ENCODE results near the gene RAB31.
"Not testable (repeated sequence)": the region's sequence is repeated elsewhere in the genome, so short reads cannot be mapped to it uniquely, and the experiment has no call there.

The RAB31 gene, protein sequence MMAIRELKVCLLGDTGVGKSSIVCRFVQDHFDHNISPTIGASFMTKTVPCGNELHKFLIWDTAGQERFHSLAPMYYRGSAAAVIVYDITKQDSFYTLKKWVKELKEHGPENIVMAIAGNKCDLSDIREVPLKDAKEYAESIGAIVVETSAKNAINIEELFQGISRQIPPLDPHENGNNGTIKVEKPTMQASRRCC

DNA sequence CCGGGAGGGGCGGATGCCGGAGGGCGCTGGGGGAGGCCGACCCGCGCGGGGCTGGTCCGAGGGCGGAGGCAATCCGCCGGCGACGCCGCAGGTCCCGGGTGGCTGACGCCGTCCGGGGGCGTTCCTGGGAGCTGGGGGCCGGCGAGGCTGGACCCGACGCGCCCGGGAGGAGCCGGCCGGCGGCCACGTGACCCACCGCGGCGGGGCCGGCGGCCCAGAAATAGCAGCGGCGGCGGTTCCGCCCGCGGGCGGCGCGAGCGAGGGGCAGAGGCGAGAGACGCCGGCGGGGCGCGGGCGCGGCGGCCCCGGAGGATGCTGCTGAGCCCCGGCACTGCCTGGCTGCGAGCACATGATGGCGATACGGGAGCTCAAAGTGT, at the start of gene RAB31:
Gene RAB31, plus strand, starts transcription at position 245 of the 377 bp plus-strand sequence. Its CDS starts 105 bp downstream, at position 350.
- DNase-seq, result peak; percentile 7

DNA sequence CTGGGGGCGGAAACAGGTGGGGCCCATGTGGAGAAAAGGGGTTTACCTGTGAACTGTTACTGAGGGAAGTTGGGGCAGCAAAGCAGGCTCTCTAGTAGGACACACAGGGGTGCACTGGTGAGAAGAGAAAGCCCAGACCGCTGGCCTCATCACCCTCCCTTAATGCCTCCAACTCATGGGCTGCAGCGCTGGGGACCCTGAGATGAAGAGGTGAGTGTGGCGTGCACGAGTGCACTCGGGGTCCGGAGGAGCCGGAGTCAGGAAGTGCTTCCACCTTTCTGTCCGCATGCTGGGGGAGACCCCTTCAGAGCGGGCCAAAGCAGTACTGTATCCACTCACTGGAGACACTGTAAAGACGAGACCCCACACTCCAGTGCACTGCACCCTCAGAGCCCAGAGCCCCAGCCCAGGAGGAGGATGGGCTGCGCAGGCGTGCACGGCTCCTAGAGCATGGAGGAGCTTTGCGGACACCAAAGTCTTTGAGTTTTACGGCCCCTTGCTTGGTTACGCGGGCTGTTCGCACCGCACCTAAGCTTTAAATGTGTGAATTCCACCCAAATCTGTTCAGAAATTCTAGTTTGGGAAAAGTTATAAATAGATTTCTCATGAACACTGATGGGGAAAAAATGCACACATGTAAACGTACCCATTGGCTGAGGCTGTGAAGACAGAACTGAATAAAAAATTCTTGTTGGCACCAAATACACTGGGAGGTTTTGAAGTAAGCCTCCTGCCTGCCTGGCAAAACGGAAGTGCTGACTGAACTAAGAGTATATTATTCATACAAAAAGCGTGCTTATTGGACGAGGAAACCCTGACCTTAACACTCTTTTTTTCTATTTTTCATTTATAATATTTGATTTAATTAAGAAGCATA, 48.4 kb upstream of the RAB31 start:
- DNase-seq, result no peak

DNA sequence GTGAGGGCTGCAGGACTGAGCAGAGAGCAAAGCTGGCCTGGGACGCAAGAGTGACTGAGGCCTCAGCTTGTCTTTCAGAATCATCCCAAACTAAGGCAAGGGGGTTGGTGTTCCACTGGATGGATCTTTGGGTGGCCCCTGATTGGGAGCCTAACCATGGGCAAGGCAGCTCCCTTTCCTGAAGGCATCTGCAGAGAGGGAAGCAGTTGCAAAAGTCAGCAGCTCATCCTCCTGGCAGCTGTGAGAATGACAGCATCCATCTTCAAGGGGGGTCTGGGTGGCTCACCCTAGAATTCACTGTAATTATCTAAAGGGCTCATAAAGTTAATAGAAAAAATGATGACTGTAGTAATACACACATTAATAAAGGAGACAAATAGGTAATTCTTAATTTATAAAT, 46.5 kb upstream of the RAB31 start:
- no peak for DNase-seq

DNA sequence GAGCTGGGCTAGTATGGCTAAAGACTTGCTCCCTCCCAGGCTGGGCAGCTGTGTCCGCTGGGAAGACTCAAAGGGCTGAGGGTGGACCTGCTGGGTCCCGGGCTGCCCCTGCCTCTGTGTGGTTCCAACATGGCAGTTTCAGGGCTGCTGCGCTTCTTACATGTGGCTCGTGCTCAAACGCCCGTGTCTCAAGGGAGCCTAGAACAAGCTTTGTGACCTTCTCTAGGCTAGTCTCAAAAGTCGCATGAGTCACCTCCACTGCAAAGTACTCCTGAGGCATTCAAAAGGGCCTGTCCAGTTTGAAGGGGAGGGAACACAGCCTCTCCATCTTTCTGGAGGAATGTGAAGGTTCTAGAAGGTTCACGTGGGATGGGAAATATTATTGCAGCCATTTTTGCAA, 44.7 kb upstream of the RAB31 start:
- DNase-seq, result no peak

DNA sequence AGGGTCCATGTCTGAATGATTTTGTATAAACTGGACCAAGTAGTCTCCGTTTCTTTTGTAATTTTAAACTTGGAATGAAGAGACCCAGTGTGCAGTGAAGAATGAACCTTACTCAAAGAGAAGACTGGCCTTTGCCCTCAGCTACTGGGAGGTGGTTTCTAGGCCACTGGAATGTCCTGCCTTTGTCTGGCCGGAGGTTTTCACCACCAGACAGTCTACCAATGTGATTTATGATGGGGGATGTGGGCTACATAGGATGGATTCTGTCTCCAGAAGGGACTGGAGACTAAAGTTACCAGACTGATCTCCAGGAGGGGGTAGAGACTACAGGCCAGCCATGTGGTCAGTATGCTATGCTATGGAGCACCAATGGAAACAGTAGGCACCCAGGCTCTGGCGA, 42.8 kb upstream of the RAB31 start:
- no peak for DNase-seq

DNA sequence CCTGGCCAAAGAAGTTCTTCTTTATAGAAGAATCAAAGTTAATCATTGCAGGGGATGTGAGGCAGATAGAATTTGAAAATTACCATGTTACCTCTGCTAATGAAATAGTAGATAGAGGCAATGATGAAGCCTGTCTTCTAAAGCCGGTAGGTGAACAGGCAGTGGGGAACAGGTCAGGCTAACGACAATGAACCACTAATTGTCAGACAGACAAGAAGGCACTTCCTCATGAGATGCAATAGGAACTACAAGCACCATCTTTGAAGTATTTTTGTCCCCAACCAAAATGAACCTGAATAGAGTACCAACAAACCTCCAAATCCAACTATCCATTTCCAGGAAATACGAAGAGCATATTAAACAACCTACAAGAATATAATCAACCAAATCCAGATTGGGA, 41.6 kb upstream of the RAB31 start:
- DNase-seq, result no peak

DNA sequence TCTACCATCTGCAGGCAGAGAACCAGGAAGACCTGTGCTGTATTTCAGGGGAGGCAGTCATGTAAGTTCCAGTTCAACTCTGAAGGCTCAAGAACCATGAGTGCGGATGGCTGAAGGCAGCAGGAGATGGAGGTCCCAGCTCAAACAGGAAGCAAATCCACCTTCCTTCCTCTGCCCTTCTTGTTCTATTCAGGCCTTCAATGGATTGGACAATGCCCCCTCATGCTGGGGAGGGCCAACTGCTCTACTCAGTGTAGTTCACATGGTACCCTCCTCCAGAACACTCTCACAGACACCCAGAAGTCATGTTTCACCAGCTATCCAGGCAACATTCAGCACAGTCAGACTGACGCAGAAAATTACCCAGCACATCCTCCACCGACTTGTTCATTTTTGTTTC, 39.1 kb upstream of the RAB31 start:
- no peak for DNase-seq

DNA sequence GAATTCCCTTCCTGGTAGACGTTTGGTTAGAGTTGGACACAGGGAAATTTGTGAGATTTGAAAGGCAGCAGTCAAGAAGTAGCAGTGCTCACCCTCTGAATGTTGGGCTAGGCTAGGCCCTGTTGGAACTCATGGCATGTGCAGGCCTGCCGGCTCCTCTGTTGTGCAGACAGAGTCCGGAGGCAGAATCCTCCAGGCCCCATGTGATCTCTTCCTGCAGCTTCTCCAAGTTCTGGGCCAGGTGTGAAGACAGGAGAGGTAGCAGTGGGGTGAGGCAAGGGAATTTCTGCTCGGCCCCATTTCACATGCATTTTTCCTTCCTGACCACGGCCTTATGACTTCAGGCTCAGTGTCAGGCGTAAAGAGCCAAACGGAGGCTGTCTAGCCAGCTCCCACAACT, 36.9 kb upstream of the RAB31 start:
- no peak for DNase-seq

DNA sequence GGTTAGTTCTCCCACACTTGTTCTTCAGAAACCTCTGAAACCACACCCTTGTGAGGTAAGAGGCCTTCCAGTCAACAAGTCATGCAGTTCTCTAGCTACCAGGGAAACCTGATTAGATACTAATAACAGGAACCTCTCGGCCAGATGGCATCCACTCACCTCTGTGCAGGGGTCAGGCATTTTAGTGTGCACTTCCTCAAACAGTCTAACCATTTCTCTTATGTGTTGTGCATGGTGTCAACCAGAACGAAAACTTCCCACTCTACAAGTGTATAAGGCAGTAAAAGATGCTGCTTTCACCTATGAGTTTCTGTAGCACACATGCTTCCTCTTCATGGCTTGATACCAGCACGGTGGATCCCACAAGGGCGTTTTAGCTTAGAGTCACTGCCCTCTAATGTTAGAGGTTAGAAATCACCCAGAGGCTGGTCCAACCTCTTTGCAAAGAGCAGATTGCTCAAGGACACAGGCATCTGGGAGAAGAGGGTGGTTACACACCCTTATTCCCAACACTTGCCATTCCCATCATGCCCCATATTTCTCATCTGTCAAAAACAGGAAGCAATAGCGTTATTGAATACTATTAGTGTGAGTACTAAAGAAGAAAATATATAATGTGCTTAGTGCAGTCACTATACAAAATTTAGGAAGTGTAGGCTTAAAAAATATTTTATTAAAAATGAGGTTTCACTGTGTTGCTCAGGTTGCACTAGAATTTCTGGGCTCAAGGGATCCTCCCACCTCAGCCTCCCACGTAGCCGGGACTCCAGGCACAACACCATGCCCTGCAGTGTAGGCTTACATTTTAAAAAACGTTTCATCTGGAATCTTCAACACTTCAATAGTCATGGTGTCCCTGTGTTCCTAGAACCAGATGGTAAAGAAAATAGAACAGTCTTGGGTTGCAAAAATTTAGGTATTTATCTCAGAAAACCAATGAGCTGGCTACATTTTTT, 34.5 kb upstream of the RAB31 start:
- DNase-seq, result no peak

DNA sequence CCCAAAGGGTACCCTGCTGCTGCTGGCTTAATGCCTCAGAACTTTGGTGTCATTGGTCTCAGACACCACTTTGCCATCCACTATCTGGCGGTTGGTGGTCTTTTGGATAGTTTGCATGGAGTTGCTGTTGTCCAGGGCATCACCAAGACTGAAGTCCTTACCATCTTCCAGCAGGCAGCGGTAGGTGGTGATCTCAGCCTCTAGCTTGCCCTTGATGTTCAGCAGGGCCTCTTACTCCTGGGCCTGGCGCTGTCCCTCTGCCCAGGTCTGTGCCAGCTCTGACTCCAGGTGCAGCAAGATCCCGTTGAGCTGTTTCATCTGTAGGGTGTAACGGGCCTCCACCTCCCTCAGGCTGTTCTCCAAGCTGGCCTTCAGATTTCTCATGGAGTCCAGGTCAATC, 29.9 kb upstream of the RAB31 start:
- not testable (repeated sequence) for DNase-seq

DNA sequence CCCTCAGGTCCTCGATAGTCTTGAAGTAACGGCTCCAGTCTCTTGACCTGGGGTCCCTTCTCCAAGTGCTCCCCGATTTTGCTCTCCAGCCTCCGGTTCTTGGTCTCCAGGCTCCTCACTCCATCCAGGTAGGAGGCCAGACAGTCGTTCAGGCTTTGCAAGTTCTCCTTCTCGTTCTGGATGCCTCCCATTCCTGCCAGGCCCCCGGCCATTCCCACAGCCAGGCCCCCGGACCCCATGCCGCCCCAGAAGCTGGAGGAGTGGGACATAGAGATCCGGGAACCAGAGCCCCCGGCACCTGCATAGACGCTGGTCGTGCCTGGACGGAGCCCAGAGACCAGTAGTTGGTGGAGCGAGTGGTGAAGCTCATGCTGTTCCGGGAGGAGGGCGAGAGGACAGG, 29.0 kb upstream of the RAB31 start:
- no peak for DNase-seq

DNA sequence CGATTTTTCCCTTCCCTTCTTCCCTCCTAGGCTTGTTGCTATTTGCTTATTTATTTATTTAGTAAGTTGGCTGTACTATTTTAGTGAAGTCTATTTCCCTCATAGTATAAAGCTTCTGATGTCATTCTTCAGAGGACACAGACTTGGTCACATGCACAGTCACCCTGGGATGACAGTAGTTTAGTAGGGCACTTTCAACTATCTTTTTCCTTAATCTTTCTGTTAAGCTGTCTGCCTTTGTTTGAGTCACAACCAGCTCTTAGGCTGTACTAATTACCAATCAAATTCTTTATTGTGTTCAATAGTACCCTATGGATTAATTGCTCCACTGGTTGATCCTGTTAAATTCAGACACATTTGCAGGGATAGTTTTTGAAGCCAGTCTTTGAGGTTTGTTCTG, 26.9 kb upstream of the RAB31 start:
- no peak for DNase-seq

DNA sequence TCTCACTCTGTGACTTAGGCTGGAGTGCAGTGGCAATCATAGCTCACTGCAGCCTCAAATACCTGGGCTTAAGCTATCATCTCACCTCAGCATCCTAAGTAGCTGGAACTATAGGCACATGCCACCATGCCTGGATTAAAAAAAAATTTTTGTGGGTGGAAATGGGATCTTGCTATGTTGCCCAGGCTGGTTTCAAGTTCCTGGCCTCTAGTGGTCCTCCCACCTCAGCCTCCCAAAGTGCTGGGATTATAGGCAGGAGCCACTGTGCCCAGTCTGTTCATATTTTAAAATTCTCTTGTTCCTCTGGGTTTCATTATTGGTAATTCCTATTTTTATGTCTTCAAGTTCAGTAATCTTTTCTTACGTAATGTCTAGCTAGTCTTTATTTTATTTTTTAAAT, 25.5 kb upstream of the RAB31 start:
- DNase-seq, result no peak

DNA sequence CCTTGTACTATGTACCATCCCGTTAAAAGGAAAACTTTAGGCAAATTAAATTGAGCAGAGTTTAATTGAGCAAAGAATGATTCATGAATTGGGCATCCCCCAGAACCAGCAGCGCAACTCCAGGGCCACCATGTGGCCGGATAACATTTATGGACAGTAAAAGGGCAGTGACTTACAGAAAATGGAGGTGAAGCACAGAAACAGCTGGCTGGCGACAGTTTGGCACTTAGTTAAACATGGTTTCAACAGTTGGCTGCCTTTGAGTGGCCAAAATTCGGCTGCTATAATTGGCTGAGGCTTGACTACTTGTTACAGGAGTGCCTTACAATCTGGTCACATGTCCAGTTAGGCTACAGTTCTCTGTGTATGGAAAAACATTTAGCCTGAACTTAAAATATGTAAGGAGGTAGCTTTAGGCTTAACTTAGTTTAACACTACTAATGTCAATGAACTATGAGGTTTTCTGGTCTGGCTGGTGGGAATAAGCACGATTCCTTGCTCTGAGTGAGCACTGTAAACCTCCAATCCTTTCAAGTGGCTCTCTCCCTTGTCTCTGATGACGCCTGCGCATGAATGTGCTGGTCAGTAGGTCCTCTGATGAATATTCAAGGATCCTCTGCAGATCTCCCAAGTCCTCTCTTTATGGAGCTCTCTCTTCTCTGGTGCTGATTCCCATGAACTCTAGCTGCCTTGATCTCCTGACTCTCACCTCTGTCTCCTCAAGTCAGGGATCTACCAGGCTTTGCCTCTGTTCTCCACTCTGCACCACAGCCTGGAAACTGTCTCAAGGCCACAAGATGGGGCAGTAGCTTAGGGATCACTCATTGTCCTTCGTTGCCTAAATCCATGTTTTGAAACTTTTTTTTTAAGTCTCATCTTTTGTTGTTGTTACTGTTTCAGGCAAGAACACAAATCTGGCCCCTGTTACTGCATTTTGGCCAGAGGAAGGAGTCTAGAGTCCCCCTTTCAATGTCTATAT, 24.4 kb upstream of the RAB31 start:
- DNase-seq, result no peak

DNA sequence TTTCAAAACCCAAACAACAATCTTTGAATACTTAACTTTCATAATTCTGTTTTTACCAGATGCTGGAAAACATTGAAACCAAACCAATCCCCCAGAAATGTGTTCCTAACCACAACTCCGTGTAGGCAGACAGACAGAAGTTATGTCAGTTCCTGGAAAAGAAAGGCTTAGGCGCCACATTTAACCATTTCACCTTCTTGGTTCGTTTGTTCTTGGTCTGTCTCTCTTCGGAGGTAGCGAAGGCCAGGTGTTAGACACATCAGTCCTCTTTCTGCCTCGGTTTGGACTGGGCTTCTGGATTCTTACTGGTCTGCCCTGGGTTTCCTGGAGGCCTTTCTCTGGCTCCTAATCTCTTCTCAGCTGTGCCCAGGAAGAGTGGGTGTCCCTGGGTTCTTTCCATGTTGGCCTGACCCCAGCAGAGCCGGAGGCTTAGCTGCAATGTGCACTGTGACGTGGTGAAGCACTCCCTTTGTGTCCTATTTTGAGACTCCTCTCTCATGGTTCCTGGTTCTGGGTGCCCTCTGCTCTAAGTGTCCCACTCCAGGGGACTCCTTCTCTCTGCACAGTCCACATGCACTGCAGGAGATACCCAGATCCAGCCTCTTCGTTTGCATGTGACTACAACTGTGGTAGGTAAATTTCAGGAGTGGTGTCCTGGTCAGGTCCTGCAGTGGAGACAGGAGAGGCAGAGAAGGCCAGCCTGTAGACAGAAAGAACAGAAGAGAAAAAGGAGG, 23.1 kb upstream of the RAB31 start:
- no peak for DNase-seq

DNA sequence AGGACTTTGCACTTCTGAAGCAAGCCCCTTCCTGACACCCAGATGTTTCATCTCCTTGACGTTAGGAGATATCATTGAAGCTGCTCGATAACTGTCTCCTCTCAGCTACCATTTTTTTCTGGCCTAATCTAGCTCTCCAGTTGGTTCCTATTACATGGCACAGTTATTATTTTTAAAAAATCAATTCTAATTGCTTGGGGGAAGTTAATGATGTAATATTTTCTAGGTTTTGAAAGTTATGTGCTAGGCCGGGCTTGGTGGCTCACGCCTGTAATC, 22.5 kb upstream of the RAB31 start:
- DNase-seq, result no peak

DNA sequence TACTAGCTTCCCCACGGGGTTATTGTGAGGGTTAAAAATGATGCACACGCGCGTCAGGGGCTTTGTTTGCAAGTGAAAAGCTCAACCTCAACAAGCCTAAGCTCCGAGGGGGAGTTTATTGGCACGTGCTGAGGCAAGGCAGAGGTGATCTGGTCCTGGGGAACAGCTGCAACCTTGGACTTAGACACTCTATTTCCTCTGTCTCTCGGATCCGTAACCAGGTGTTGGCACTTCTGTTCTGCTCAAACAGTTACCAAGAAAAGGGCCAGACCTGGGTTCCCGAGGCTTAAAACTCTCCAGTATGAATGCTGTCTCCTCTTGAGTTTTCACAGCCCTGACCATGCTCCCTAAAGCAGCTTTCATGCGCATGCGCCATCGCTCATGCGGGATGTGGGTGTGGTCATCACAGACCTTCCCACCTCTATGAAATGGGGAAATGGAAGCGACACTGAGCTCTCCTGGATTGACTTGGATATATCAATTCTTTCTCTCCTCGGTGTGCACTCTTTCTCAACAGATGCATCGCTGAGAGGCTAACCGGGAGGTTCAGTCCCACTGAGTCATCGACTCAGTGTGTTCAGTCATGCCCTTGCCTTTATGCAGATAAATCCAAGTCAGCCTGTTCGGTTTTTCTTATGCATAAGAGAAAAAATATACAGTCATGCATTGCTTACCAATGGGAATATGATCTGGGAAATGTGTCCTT, 19.9 kb upstream of the RAB31 start:
- DNase-seq, result no peak

DNA sequence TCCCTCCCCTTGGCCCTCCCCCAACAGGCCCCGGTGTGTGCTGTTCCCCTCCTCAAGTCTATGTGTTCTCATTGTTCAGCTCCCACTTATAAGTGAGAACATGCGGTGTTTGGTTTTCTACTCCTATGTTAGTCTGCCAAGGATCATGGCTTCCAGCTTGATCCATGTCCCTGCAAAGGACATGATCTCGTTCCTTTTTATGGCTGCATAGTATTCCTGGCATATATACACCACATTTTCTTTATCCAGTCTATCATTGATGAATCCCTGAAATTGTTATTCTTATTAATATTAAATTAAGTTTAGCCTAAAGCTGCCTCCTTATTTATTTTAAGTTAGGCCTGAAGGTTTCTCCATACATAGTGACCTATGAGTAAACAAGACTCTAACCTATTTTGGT, 18.8 kb upstream of the RAB31 start:
- DNase-seq, result no peak

DNA sequence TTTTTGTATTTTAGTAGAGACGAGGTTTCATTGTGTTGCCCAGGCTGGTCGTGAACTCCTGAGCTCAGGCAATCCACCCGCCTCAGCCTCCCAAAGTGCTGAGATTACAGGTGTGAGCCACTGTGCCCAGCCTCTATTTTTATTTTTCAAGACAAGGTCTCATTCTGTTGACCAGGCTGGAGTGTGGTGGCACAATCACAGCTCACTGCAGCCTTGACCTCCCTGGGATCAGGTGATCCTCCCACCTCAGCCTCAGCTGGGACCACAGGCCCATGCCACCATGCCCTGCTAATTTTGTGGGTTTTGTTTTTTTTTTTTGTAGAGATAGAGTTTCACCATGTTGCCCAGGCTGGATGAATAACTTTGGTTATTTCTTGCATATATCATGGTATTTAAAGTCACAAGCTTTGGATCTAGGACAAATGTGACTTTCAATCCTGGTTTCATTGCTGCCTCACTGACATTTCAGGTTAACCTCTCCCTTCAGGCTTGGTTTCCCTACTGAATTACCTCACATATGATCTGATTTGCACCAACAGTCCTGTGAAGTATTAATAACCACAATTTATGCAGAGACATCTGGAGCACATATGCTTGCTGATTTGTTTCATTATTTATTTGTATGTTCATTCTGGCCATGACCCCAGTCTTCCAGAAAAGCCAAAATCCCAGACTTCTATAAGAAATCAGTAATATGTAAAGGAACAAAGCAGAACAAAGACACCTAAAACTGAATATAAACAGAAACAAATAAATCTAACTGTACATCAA, 17.5 kb upstream of the RAB31 start:
- DNase-seq, result no peak

DNA sequence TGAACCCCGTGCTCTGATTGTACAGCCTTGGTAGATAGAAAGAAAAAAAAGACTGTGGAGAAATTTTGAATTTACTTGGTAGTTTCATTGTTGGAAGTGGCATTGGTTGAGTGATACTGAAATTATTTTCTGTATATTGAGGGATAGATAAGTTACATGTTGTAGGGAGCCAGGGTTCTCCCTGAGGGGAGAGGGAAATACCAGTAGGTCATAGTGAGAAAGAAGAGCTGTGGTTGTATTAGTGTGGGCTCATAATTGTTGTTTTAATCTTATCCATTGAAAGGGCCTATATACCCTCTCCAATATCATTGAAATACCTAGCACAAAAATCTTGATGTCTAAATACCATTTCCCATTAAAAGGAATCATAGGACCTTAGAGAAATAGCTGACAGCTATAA, 16.9 kb upstream of the RAB31 start:
- no peak for DNase-seq

Data from stimulated activated CD4-positive, alpha-beta T cell treated with anti-CD3 and anti-CD28 coated beads, Interleukin-4, amount 100 ng/mL, for 1 hour (primary cell).